PC-3 (cell line): ENCODE results near the gene PPRC1. TPM values are rescaled to one million over a fixed set of nuclear protein-coding genes. Genes with fewer than 3 reads are reported as not detected.

ENCODE experiments used
- ATAC-seq: fragments of 200-7000 bp; cut with Tn5 transposase; 2 replicates; pipeline ENCODE4 v1.9.1; 2020; ENCODE audit warnings: mild to moderate bottlenecking, moderate library complexity
- BruUV-seq: library from RNA; stranded (reverse); fragments of 400-500 nt; replicated peaks from 2 replicates; lab custom pipeline; 2021; lab: Mats Ljungman, UMichigan
- CTCF ChIA-PET: fragments of 300-600 bp; sonication (Branson Sonifier 250); formaldehyde crosslinking; loops from one replicate; lab custom pipeline; 2022; ENCODE audit warnings: antibody characterized with exemption; lab: Charles Lee
- POLR2A ChIA-PET: fragments of 300-600 bp; sonication (Branson Sonifier 250); formaldehyde crosslinking; loops from one replicate; lab custom pipeline; 2022; ENCODE audit warnings: antibody characterized with exemption; ENCODE audit not compliant: unreplicated experiment; lab: Charles Lee
- DNase-seq: peaks from one replicate; pipeline ENCODE4 v3.0.0-alpha.2; 2015
- H2AFZ ChIP-seq: fragments of 300-600 bp; sonication (generic); 2 replicates; pipeline ENCODE4 v1.6.0; 2016; ENCODE audit warnings: antibody characterized with exemption, low read length
- H3F3A ChIP-seq: fragments of 300-600 bp; sonication (generic); one replicate; pipeline ENCODE4 v1.6.0; 2017; ENCODE audit warnings: antibody characterized with exemption, low read length, control low read depth, mild to moderate bottlenecking; ENCODE audit not compliant: unreplicated experiment
- H3K27ac ChIP-seq: fragments of 300-600 bp; sonication (generic); 2 replicates; pipeline ENCODE4 v1.5.1; 2016; ENCODE audit warnings: mild to moderate bottlenecking, low read length
- H3K27me3 ChIP-seq: fragments of 300-600 bp; sonication (generic); 2 replicates; pipeline ENCODE4 v1.6.1; 2016; ENCODE audit warnings: low read length, mixed read lengths
- H3K36me3 ChIP-seq: fragments of 300-600 bp; sonication (generic); 2 replicates; pipeline ENCODE4 v1.6.1; 2016; ENCODE audit warnings: low read depth, mixed run types, low read length, mixed read lengths
- H3K4me1 ChIP-seq: fragments of 300-600 bp; sonication (generic); 2 replicates; pipeline ENCODE4 v1.5.1; 2016; ENCODE audit warnings: low read length; ENCODE audit not compliant: insufficient read depth
- H3K4me2 ChIP-seq: fragments of 300-600 bp; sonication (generic); 2 replicates; pipeline ENCODE4 v1.6.0; 2016; ENCODE audit warnings: low read length
- H3K4me3 ChIP-seq: fragments of 300-600 bp; sonication (generic); 2 replicates; pipeline ENCODE4 v1.5.1; 2016; ENCODE audit warnings: mild to moderate bottlenecking, low read length, mixed read lengths
- H3K79me2 ChIP-seq: fragments of 300-600 bp; sonication (generic); 2 replicates; pipeline ENCODE4 v1.6.1; 2017; ENCODE audit warnings: low read length, mixed read lengths
- H3K9ac ChIP-seq: fragments of 300-600 bp; sonication (generic); 2 replicates; pipeline ENCODE4 v1.6.0; 2016; ENCODE audit warnings: mild to moderate bottlenecking, low read length
- H3K9me2 ChIP-seq: fragments of 300-600 bp; sonication (generic); replicated peaks from 2 replicates; pipeline ENCODE4 v1.6.1; 2016; ENCODE audit warnings: mixed run types, low read length, mixed read lengths
- H3K9me3 ChIP-seq: fragments of 300-600 bp; sonication (generic); 2 replicates; pipeline ENCODE4 v1.6.1; 2016; ENCODE audit warnings: low read length, mixed read lengths
- H4K20me1 ChIP-seq: fragments of 300-600 bp; sonication (generic); 2 replicates; pipeline ENCODE4 v1.6.1; 2016; ENCODE audit warnings: low read length, mixed read lengths
- EZH2 ChIP-seq: fragments of 300-600 bp; sonication (generic); IDR thresholded peaks from one replicate; pipeline ENCODE4 v1.6.1; 2017; ENCODE audit warnings: antibody characterized with exemption, mild to moderate bottlenecking, low read length; ENCODE audit not compliant: unreplicated experiment
- EZH2phosphoT487 ChIP-seq: fragments of 300-600 bp; sonication (generic); IDR thresholded peaks from 2 replicates; pipeline ENCODE4 v1.6.1; 2018; ENCODE audit warnings: mild to moderate bottlenecking, antibody characterized with exemption, low read length, borderline replicate concordance
- intact Hi-C: fragments of 100-400 bp; cut with micrococcal nuclease; formaldehyde crosslinking; loops from 2 replicates; pipeline ENCODE4 v1.9.0; 2023
- total RNA-seq: library from RNA; depleted of rRNA; stranded (reverse); fragments of >200 nt; gene quantifications from 2 replicates; pipeline ENCODE4 v1.2.3, GENCODE V29; 2014
- TF ChIP-seq, protein P1 (sequence below): fragments of 300-600 bp; sonication (generic); conservative IDR thresholded peaks from 2 replicates; pipeline ENCODE4 v1.5.1; 2017; ENCODE audit warnings: antibody characterized with exemption, low read depth, mild to moderate bottlenecking, low read length

Gene PPRC1
- total RNA-seq, 1 experiment from 2014 or later, result 27.6 TPM

- Histone ChIP-seq H3K9me2 (no peaks in the 10 kb centered on the region), H3K4me1 (peaks cover 20% of the 10 kb centered on the region), H4K20me1 (0 out of 2 replicates have a peak, but pooled peaks cover 3% of the 10 kb centered on the region), H3K9me3 (no peaks in the 10 kb centered on the region), H3K27ac (no peak overlapping the region), H2AFZ (no peak overlapping the region), H3K9ac (no peak overlapping the region), H3F3A (peaks cover 10% of the 10 kb centered on the region), H3K4me3 (no peak overlapping the region), H3K27me3 (no peaks in the 10 kb centered on the region), H3K4me2 (no peak overlapping the region), H3K79me2 (peaks cover 4% of the 10 kb centered on the region), H3K36me3 (peaks cover 47% of the 10 kb centered on the region)
- BruUV-seq, result no TSS peak
- ATAC-seq, result no peak
- POLR2A ChIA-PET, result interaction anchor here (0.7 kb wide), 1 partner anchor 214 kb away, joined by 3 read pairs; no protein-coding TSS in a partner anchor
- CTCF ChIA-PET, result interaction anchor here (0.7 kb wide), 1 partner anchor 688 kb away, joined by 3 read pairs; no protein-coding TSS in a partner anchor
- no peak for TF ChIP-seq EZH2phosphoT487
- TF ChIP-seq, protein P1, sequence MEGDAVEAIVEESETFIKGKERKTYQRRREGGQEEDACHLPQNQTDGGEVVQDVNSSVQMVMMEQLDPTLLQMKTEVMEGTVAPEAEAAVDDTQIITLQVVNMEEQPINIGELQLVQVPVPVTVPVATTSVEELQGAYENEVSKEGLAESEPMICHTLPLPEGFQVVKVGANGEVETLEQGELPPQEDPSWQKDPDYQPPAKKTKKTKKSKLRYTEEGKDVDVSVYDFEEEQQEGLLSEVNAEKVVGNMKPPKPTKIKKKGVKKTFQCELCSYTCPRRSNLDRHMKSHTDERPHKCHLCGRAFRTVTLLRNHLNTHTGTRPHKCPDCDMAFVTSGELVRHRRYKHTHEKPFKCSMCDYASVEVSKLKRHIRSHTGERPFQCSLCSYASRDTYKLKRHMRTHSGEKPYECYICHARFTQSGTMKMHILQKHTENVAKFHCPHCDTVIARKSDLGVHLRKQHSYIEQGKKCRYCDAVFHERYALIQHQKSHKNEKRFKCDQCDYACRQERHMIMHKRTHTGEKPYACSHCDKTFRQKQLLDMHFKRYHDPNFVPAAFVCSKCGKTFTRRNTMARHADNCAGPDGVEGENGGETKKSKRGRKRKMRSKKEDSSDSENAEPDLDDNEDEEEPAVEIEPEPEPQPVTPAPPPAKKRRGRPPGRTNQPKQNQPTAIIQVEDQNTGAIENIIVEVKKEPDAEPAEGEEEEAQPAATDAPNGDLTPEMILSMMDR, result no peak
- TF ChIP-seq EZH2, result no peak
- intact Hi-C loops, result no loop called here
- no peak for DNase-seq
Observed at GRCh38 chr10:102147561-102147960, 14.7 kb downstream of the PPRC1 start.

DNA sequence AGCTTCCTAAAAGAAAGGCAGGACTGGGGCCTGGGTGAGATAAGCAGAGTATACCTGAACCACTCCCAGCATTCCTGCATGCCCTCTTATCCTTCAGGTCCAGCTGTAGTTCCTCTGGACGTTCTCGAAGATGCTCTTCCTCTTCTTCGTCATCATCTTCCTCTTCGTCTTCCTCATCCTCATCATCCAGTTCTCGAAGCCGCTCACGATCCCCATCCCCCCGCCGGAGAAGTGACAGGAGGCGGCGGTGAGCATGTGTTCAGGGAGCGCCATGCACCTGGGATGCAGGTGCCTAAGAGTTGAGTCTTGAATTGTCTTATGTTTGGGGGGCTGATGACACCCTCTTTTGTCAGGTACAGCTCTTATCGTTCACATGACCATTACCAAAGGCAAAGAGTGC, 15.4 kb downstream of the PPRC1 start:
- Histone ChIP-seq H3F3A (peaks cover 10% of the 10 kb centered on the region), H3K4me2 (no peak overlapping the region), H3K36me3 (peaks cover 42% of the 10 kb centered on the region; the same call in 1 of the 2 replicates), H3K9me3 (no peaks in the 10 kb centered on the region), H3K9me2 (no peaks in the 10 kb centered on the region), H3K4me3 (no peak overlapping the region), H3K27me3 (no peaks in the 10 kb centered on the region), H3K79me2 (peaks cover 11% of the 10 kb centered on the region), H3K4me1 (peaks cover 20% of the 10 kb centered on the region), H2AFZ (no peak overlapping the region), H3K27ac (no peak overlapping the region), H4K20me1 (peaks cover 3% of the 10 kb centered on the region; the same call in 1 of the 2 replicates), H3K9ac (no peak overlapping the region)
- BruUV-seq, result no TSS peak
- no peak for ATAC-seq
- ChIA-PET POLR2A (interaction anchor here (0.7 kb wide), 1 partner anchor 213 kb away, joined by 3 read pairs; no protein-coding TSS in a partner anchor), CTCF (interaction anchor here (0.7 kb wide), 1 partner anchor 687 kb away, joined by 3 read pairs; no protein-coding TSS in a partner anchor)
- TF ChIP-seq, protein P1, result no peak
- no peak for TF ChIP-seq EZH2
- TF ChIP-seq EZH2phosphoT487, result no peak
- intact Hi-C loops, result no loop called here
- no peak for DNase-seq
